HCT116 (cell line): Measurements from ENCODE around the gene SLC25A33.

Source experiments
- ATF3 ChIP-seq: IDR thresholded peaks from 2 replicates; pipeline ENCODE4 v1.6.1; 2012
- CTCF ChIP-seq, 3 experiments: fragments of 200-600 bp in 1 of 3; sonication (generic) in 1 of 3; IDR thresholded peaks in 2 of 3; conservative IDR thresholded peaks in 1 of 3; 2 replicates each; pipeline ENCODE4 v1.5.1; 2012 to 2017; ENCODE audit warnings: low read depth in 2 of 3, low read length in 2 of 3, antibody characterized with exemption in 1 of 3, borderline replicate concordance in 1 of 3, control low read depth in 1 of 3, mild to moderate bottlenecking in 1 of 3, mixed read lengths in 1 of 3, mixed run types in 1 of 3, moderate library complexity in 1 of 3; ENCODE audit not compliant: insufficient read depth in 1 of 3
- EZH2 ChIP-seq: fragments of 200-600 bp; sonication (generic); IDR thresholded peaks from 2 replicates; pipeline ENCODE4 v1.6.1; 2017; ENCODE audit warnings: antibody characterized with exemption, mixed run types
- FOSL1 ChIP-seq: IDR thresholded peaks from 2 replicates; pipeline ENCODE4 v1.6.1; 2012; ENCODE audit warnings: low read depth
- POLR2A ChIP-seq: IDR thresholded peaks from 2 replicates; pipeline ENCODE4 v1.7.0; 2011; ENCODE audit warnings: borderline replicate concordance; ENCODE audit not compliant: insufficient read depth, insufficient read length; ENCODE audit errors: extremely low read depth
- TCF7L2 ChIP-seq: IDR thresholded peaks from 2 replicates; pipeline ENCODE4 v1.7.0; 2011; ENCODE audit warnings: borderline replicate concordance, inconsistent platforms; ENCODE audit not compliant: insufficient read depth, insufficient read length; ENCODE audit errors: extremely low read depth
- YY1 ChIP-seq: IDR thresholded peaks from 2 replicates; pipeline ENCODE4 v1.6.1; 2011; ENCODE audit warnings: low read length, low read depth, moderate library complexity, mild to moderate bottlenecking; ENCODE audit not compliant: insufficient replicate concordance; ENCODE audit errors: extremely low read depth
- ZBTB33 ChIP-seq: IDR thresholded peaks from 2 replicates; pipeline ENCODE4 v1.6.1; 2011; ENCODE audit warnings: mild to moderate bottlenecking, low read length, moderate library complexity; ENCODE audit not compliant: insufficient replicate concordance; ENCODE audit errors: extremely low read depth
- ZFX ChIP-seq: fragments of 450-650 bp; IDR thresholded peaks from 2 replicates; pipeline ENCODE4 v1.6.1; 2017
- ZNF274 ChIP-seq: fragments of 200-500 bp; sonication (Bioruptor generic); IDR thresholded peaks from 2 replicates; pipeline ENCODE4 v1.6.1; 2014; ENCODE audit warnings: mild to moderate bottlenecking, low read depth, low read length, inconsistent platforms

GRCh38 chr1:9606948-9607347 is 67.7 kb downstream of the SLC25A33 start:
- TF ChIP-seq YY1 (no peak), FOSL1 (no peak), CTCF (IDR thresholded peaks at IDR 0.05 in 2 of 3, conservative IDR thresholded peaks at IDR 0.05 in 1 of 3; ENCODE audit: borderline replicate concordance in 1 of 3, insufficient read depth in 1 of 3, low read depth in 2 of 3, low read length in 2 of 3) (no peak), ZNF274 (no peak), POLR2A (no peak), ZBTB33 (no peak), ZFX (no peak), EZH2 (no peak), ATF3 (no peak), TCF7L2 (no peak)
